DMS53 (cell line): ENCODE measurements around the gene CAMK2A.

ENCODE experiments used
- DNase-seq: peaks from one replicate; lab custom pipeline; 2025; lab: John Stamatoyannopoulos, UW

CAMK2A gene

DNA sequence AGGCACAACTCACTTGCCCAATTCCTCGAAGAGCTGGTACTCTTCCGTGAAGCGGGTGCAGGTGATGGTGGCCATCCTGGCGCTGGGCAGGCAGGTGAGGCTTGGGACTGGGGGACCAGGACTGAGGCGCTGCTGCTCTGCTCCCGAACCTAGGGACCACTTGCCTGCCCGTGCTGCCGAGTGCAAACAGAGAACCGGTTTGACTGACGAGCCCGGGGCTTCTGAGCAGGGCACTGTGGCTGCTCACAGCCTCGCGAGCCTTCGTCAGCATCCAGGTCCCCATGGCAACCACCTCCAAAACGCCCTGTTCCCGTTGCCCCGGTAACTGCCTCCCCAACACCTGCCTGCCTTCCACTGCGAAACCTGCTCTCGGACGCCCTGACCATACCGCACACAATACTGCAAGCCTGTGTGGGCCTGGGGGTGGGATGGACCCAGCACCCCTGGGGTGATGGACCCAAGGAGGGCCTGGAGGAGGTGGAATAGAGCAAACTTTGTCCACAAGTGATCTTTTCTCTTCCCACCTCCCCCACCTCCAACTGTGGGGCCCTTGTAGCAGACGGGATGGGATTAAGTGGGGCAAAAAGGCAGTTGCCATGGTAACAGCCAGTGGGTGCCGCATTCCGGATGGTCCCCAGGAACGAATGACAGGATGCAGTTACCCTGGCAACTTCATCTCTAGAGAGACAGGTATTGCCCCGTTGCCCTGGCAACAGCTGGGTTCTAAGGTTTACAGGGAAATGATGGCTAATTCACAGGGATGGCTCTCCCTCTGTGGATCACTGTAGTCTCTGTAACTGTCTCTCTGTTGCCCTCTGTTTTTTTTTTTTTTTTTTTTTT lies at the start of gene CAMK2A:
CAMK2A (minus strand) TSS at position 223 of the 840 bp plus-strand sequence; CDS start at position 75, 148 bp downstream.
- peak; percentile 90 for DNase-seq

DNA sequence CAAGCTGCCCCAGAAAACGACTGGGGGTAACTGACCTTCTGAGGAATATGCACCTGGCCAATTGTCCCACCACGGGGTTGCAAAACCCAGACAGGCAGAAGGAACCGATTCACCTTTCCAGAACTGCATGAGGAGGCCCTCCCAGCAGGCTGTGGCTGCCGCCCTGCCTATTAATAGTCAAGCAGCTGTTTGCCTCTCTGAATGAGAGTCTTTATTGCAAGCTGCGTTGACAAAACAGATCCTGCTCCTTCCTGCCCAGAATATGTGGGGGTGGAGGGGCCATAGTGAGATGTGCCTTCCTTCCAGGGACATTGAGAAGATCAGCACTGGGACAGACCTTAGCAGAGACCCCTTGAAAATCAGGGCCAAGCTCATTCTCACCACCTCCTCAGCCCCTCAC lies 49.6 kb upstream of the CAMK2A start:
- DNase-seq = peak; percentile 22

DNA sequence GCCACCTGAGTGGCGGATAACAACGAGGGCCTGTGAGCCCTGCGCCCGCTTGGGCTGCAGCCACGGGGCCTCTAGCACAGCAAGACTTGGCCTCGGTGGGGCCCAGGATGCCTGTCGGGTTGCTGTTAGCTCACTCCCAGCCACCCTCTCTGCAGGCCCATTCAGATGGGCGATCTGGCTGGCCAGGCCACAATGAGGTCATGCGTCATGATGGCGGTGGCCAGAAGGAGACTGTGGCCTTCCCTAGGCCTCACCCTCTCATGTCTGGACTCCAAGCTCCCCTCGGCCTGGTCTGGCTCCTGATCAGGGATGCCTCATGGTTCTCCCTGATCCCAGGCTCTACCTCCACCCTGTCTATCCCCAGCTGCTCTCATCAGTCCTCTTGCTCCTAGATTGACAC lies 49.0 kb upstream of the CAMK2A start:
- DNase-seq = no peak

DNA sequence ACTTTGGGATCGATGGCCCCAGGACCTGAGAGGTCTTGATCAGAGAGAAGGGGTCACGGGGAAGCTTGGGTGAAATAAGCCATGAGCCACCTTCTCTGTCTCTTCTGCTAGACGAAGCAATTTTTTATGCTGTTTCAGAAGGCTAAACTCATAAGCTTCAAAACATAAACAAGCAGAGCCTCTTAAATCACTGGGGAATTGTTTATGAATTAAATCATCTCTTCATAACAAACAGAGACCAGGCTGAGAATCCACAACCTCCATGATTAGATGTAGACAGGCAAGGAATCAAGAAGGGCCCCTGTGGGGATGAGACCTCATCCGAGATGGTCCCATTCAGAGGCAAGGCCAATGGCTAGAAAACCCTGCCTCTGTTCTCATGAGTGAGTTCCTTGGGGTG lies 46.2 kb upstream of the CAMK2A start:
- no peak for DNase-seq

DNA sequence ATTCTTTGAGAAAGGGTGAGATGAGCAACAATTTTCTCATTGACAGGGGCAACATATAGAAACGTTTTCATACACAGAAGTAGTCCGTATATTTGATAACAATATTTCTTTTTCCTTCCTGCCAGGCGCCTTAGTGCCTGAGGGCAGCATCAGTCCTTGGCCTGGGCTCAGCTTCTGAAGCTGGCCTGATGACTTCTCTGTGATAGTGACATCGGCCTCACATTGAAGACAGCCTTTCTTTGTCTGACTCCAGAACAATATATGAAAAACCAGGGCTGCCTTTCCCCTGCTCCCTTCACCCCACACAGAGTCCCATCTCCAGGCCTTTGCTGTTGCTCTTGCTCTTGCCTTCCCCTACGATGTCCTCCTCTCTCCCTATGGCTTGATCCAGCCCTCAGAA lies 43.8 kb upstream of the CAMK2A start:
- no peak for DNase-seq

- DNase-seq = no peak
Measured at GRCh38 chr5:150329881-150330876, 40.6 kb upstream of the CAMK2A start.

- no peak for DNase-seq
Measured at GRCh38 chr5:150329038-150329437, 39.5 kb upstream of the CAMK2A start.

DNA sequence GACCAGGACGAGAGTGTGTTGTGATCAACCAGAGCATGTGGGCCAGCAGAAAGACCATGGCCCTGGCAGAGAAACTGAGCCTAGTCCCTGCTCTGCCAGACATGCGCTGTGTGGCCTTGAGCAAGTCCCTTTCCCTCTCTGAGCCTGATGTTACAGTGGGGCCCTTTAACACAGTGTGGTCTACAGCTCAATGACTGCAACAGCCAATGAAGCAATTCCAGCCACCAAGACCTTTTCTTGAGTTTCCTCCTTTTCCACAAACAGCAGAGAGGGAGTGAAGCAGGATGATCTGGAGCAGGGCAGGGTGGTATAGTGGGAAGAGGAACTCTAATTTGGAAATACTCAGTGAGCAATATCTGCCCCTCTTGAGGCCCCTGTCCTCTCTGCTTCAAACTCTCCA lies 38.9 kb upstream of the CAMK2A start:
- DNase-seq = no peak

GRCh38 chr5:150327139-150327538 lies 37.6 kb upstream of the CAMK2A start:
- DNase-seq = no peak

- DNase-seq = no peak
Measured at GRCh38 chr5:150326707-150327106, 37.1 kb upstream of the CAMK2A start.

- no peak for DNase-seq
Measured at GRCh38 chr5:150325426-150325825, 35.9 kb upstream of the CAMK2A start.

GRCh38 chr5:150323819-150324218 lies 34.2 kb upstream of the CAMK2A start:
- DNase-seq = no peak

DNA sequence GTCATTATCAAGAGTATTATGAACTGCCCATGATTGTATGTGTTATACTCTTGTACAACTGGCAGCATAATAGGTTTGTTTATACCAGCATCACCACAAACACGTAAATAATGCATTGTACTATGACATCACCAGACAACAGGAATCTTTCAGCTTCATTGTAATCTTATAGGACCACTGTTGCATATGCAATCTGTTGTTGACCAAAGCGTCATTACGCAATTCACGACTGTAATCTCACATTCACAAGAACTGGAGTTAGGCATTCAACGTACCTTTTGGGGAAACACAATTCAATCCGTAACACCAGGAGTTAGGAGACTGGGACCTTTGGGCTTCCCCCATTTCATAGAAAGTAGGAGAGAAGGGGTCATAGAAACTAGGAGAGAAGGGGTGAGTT lies 33.5 kb upstream of the CAMK2A start:
- DNase-seq = no peak

DNA sequence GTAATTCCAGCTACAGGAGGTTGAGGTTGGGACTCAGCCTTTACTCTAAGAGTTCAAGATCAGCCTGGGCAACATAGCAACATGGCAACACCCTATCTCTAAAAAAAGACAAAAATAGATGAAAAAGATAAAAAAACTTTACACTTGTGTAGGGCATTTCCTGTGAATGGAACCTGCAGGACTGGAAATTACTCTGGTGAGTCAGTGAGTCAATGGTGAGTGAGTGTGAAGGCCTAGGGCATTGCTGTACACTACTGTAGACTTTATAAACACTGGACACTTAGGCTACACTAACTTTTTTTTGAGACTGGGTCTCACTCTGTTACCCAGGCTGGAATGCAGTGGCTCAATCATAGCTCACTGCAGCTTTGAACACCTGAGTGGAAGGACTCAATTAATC lies 32.6 kb upstream of the CAMK2A start:
- peak; percentile 37 for DNase-seq

DNA sequence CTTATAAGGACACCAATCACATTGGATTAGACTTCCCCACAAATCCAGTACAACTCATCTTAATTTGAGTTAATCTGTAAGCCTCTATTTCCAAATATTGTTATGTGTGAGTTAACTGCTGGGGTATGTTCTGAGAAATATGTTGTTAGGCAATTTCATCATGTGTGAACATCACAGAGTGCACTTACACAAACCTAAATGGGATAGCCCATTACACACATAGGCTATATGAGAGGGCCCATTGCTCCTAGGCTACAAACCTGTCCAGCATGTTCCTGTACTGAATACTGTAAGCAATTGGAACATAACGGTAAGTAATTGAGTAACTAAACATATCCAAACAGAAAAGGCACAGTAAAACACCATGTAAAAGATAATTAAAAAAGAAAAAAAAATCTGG lies 32.2 kb upstream of the CAMK2A start:
- no peak for DNase-seq

- DNase-seq = no peak
Measured at GRCh38 chr5:150321211-150321610, 31.6 kb upstream of the CAMK2A start.

DNA sequence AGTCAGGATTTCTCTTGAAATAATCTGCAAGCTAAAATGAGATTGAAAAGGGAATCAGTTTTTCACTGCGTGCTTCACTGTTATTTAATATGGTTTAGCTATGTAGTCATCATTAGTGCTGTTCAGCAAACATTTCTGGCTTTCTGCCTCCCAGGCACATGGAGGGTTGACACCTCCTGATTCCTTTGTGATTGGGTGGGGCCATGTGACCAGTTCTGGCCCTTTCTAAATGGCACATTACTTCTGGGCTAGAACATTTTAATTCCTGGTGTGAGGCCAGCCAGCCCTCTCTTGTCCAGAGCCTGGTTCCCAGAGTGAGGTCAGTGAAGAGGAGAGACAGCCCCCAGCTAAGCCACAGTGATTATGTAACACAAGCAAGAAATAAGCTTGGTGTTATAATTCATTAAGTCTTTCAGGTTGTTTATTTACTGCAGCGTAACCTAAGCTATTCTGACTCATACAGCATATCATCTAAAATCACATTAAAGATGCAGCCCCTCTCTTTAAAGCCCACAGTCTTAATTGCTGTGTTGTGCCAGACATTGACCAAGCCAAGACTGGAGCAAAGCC lies 30.6 kb upstream of the CAMK2A start:
- DNase-seq = peak; percentile 13

- no peak for DNase-seq
Measured at GRCh38 chr5:150319484-150319790, 29.9 kb upstream of the CAMK2A start.

DNA sequence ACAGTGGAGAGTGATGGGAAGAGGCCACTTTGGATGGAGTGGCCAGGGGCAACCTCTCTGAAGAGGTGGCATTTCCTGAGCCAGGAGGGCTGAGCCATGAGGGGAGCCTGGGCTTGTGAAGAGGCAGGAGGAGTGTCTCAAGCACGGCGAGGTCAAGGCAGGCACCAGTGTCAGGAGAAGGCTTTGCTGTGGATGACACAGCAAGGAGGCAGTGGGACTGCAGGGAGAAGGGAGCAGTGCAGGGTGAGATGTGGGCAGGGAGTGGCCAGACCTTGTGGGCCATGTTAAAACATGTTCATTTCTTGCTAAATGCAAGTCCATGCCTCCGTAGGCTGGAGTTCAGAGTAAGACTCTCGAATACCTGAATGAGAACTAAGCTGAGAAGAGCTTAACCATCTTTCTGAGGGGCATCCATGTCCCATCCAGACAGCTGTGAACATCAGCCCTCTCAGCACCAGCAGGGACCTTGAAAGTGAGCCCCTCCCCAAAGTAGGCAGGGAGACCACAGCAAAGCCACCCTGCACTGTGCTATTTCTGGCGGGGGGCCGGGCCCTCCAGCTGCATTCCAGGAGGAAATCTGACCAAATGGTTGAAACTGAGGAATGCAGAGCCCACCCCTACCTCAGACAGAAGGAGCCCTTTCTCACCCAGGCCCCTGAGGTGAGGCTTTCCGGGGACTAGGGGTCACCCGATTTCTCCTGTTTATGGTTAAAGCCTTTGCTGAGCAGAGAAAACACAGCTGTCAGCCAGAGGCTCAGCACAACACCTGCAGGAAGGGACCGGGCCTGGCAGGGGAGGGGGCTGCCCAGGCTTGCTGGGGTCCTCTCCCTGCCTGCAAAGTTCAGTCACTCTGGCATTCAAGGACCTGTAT lies 29.3 kb upstream of the CAMK2A start:
- no peak for DNase-seq

GRCh38 chr5:150317048-150318003 lies 27.8 kb upstream of the CAMK2A start:
- DNase-seq = peak; percentile 18

GRCh38 chr5:150316320-150316719 lies 26.7 kb upstream of the CAMK2A start:
- no peak for DNase-seq
